Testis (tissue), 3 donors: ENCODE measurements around the gene TLE3. TPM values are rescaled to one million over a fixed set of nuclear protein-coding genes. Genes with fewer than 3 reads are reported as not detected.

Source experiments
- DNase-seq: peaks from one replicate; pipeline ENCODE4 v3.0.0-alpha.2; 2019
- H3K27ac ChIP-seq, 2 donors: fragments of 200-600 bp; sonication (generic); one replicate each; pipeline ENCODE4 v1.5.1; 2019
- H3K27me3 ChIP-seq: fragments of 200-600 bp; sonication (generic); one replicate; pipeline ENCODE4 v1.5.1; 2019
- H3K36me3 ChIP-seq: fragments of 200-600 bp; sonication (generic); one replicate; pipeline ENCODE4 v1.5.1; 2017; ENCODE audit warnings: low read depth; ENCODE audit errors: missing control alignments
- H3K4me1 ChIP-seq: fragments of 200-600 bp; sonication (generic); one replicate; pipeline ENCODE4 v1.5.1; 2019
- H3K4me3 ChIP-seq, 2 donors: fragments of 200-600 bp; sonication (generic); one replicate each; pipeline ENCODE4 v1.5.1; 2017 to 2019
- H3K9me3 ChIP-seq: fragments of 200-600 bp; sonication (generic); one replicate; pipeline ENCODE4 v1.5.1; 2017
- CTCF ChIP-seq, 3 experiments: fragments of 450-650 bp in 2 of 3; fragments of 200-600 bp in 1 of 3; sonication (generic) in 1 of 3; IDR thresholded peaks; one replicate each; pipeline ENCODE4 v1.5.1; 2016 to 2019; ENCODE audit warnings: antibody characterized with exemption in 3 of 3, mild to moderate bottlenecking in 2 of 3, moderate library complexity in 1 of 3
- POLR2A ChIP-seq: fragments of 450-650 bp; IDR thresholded peaks from one replicate; pipeline ENCODE4 v1.6.1; 2017; ENCODE audit warnings: antibody characterized with exemption, mild to moderate bottlenecking, moderate library complexity
- WGBS, 2 donors: methylation state at CpG; one replicate each; pipeline ENCODE4 v1.1.5; 2018; 5-methylcytosine and 5-hydroxymethylcytosine counted together
- intact Hi-C: fragments of 100-400 bp; cut with DNase I; formaldehyde crosslinking; loops from one replicate; pipeline ENCODE4 v1.15.1; 2023; ENCODE audit warnings: low total_unique reads
- polyA plus RNA-seq: library from polyadenylated mRNA; stranded (reverse); fragments of 350-450 nt; fragmentation: Illumina TruSeq; extraction: RNeasy Lipid Tissue Mini Kit (QIAGEN cat#74804); gene quantifications from one replicate; pipeline ENCODE4 v1.2.3, GENCODE V29; 2014; ENCODE audit warnings: low read depth, low replicate concordance; ENCODE audit not compliant: insufficient read depth
- total RNA-seq, 2 donors: library from RNA; depleted of rRNA; stranded (reverse); fragments of >200 nt; gene quantifications; one replicate each; pipeline ENCODE4 v1.2.3, GENCODE V29; 2016

Gene TLE3
- total and polyA plus RNA-seq, 3 donors from 2014 or later: 60.5 to 139 (median 99.5) TPM

- H3K27ac ChIP-seq: no peak overlapping the region
- no peaks in the 10 kb centered on the region for H3K9me3 ChIP-seq
- H3K4me3 ChIP-seq: no peak overlapping the region
- peaks cover 21% of the 10 kb centered on the region for H3K4me1 ChIP-seq
- no peak for TF ChIP-seq CTCF (IDR thresholded peaks at IDR 0.05)
- no peak for TF ChIP-seq POLR2A
- intact Hi-C loops: no loop called here
- DNase-seq: peak; percentile 50
- no peaks in the 10 kb centered on the region for H3K27me3 ChIP-seq
- no peaks in the 10 kb centered on the region for H3K36me3 ChIP-seq
- 60 to 69% methylated on average over 9 of the region's 9 CpGs for WGBS, 2 donors
Measured at GRCh38 chr15:70055601-70056051, 42.1 kb downstream of the TLE3 start.

GRCh38 chr15:70054884-70055387 lies 42.8 kb downstream of the TLE3 start:
- Histone ChIP-seq H3K27ac (no peak overlapping the region), H3K9me3 (no peaks in the 10 kb centered on the region), H3K27me3 (no peaks in the 10 kb centered on the region), H3K36me3 (no peaks in the 10 kb centered on the region), H3K4me1 (peaks cover 26% of the 10 kb centered on the region), H3K4me3 (no peak overlapping the region)
- TF ChIP-seq POLR2A: no peak
- no peak for TF ChIP-seq CTCF (IDR thresholded peaks at IDR 0.05)
- intact Hi-C loops: no loop called here
- DNase-seq: no peak
- 89 to 92% methylated on average over 3 to 15 of the region's 18 CpGs for WGBS, 2 donors

GRCh38 chr15:70054366-70054765 lies 43.4 kb downstream of the TLE3 start:
- Histone ChIP-seq H3K4me3 (no peak overlapping the region), H3K27ac (no peak overlapping the region), H3K4me1 (peaks cover 26% of the 10 kb centered on the region), H3K27me3 (no peaks in the 10 kb centered on the region), H3K9me3 (no peaks in the 10 kb centered on the region), H3K36me3 (no peaks in the 10 kb centered on the region)
- no peak for TF ChIP-seq POLR2A
- no peak for TF ChIP-seq CTCF (IDR thresholded peaks at IDR 0.05)
- intact Hi-C loops: no loop called here
- WGBS, 2 donors: 84 to 86% methylated on average over 2 to 19 of the region's 19 CpGs
- DNase-seq: peak; percentile 83

GRCh38 chr15:70053716-70054229 lies 43.9 kb downstream of the TLE3 start:
- Histone ChIP-seq H3K4me1 (peaks cover 27% of the 10 kb centered on the region), H3K36me3 (no peaks in the 10 kb centered on the region), H3K27me3 (no peaks in the 10 kb centered on the region), H3K4me3 (no peak overlapping the region), H3K9me3 (no peaks in the 10 kb centered on the region), H3K27ac (no peak overlapping the region)
- no peak for TF ChIP-seq POLR2A
- no peak for TF ChIP-seq CTCF (IDR thresholded peaks at IDR 0.05)
- no peak for DNase-seq
- intact Hi-C loops: no loop called here
- WGBS, 2 donors: 70 to 80% methylated on average over 11 of the region's 11 CpGs
